Neural cell (in vitro differentiated cells): ENCODE results near the gene WBP1. TPM values are rescaled to one million over a fixed set of nuclear protein-coding genes. Genes with fewer than 3 reads are reported as not detected.

Experiments
- H2AFZ ChIP-seq: fragments of 200-600, 300-800 bp; sonication (generic), shearing (Covaris generic); 2 replicates; pipeline ENCODE4 v1.6.0; 2014; ENCODE audit warnings: low read depth, mild to moderate bottlenecking, antibody characterized with exemption, low read length, moderate library complexity
- H3F3A ChIP-seq: fragments of 200-600 bp; shearing (Covaris generic); 2 replicates; pipeline ENCODE4 v1.6.1; 2016; ENCODE audit warnings: mild to moderate bottlenecking, moderate library complexity, mixed read lengths, antibody characterized with exemption, low read length; ENCODE audit not compliant: insufficient read depth, poor library complexity, severe bottlenecking
- H3K27ac ChIP-seq: fragments of 200-600, 300-800 bp; sonication (generic), shearing (Covaris generic); 2 replicates; pipeline ENCODE4 v1.5.1; 2014; ENCODE audit warnings: mild to moderate bottlenecking, low read length, moderate library complexity
- H3K27me3 ChIP-seq: fragments of 300-800, 200-600 bp; sonication (generic), shearing (Covaris generic); 2 replicates; pipeline ENCODE4 v1.6.0; 2014; ENCODE audit warnings: mild to moderate bottlenecking, low read depth, low read length, moderate library complexity; ENCODE audit not compliant: insufficient read depth
- H3K36me3 ChIP-seq: fragments of 300-800, 200-600 bp; sonication (generic), shearing (Covaris generic); 2 replicates; pipeline ENCODE4 v1.5.1; 2014; ENCODE audit warnings: mild to moderate bottlenecking, antibody characterized with exemption, low read length, moderate library complexity; ENCODE audit not compliant: insufficient read depth
- H3K4me2 ChIP-seq: fragments of 300-800, 200-600 bp; sonication (generic), shearing (Covaris generic); 2 replicates; pipeline ENCODE4 v1.6.0; 2014; ENCODE audit warnings: mild to moderate bottlenecking, low read length
- H3K4me3 ChIP-seq: fragments of 300-800, 200-600 bp; sonication (generic), shearing (Covaris generic); 2 replicates; pipeline ENCODE4 v1.5.1; 2014; ENCODE audit warnings: mild to moderate bottlenecking, low read length, moderate library complexity
- H3K79me2 ChIP-seq: fragments of 200-600 bp; shearing (Covaris generic); replicated peaks from 2 replicates; pipeline ENCODE4 v1.6.0; 2014; ENCODE audit warnings: mild to moderate bottlenecking, low read length, moderate library complexity; ENCODE audit not compliant: insufficient read depth
- H3K9ac ChIP-seq: fragments of 300-800, 200-600 bp; sonication (generic), shearing (Covaris generic); 2 replicates; pipeline ENCODE4 v1.6.1; 2016; ENCODE audit warnings: mild to moderate bottlenecking, low read length, mixed read lengths
- H3K9me2 ChIP-seq: fragments of 200-600 bp; shearing (Covaris generic); 2 replicates; pipeline ENCODE4 v1.6.1; 2016; ENCODE audit warnings: mild to moderate bottlenecking, low read length, mixed read lengths; ENCODE audit not compliant: insufficient read depth
- H3K9me3 ChIP-seq: fragments of 200-600, 300-800 bp; sonication (generic), shearing (Covaris generic); 2 replicates; pipeline ENCODE4 v1.6.1; 2016; ENCODE audit warnings: mild to moderate bottlenecking, mixed run types, low read length, moderate library complexity, mixed read lengths
- H4K20me1 ChIP-seq: fragments of 200-600 bp; shearing (Covaris generic); 2 replicates; pipeline ENCODE4 v1.6.1; 2016; ENCODE audit warnings: mild to moderate bottlenecking, mixed run types; ENCODE audit not compliant: insufficient read depth
- CTCF ChIP-seq: fragments of 450-650 bp; IDR thresholded peaks from 2 replicates; pipeline ENCODE4 v1.5.1; 2014; ENCODE audit warnings: antibody characterized with exemption, mild to moderate bottlenecking, moderate library complexity; ENCODE audit not compliant: poor library complexity, severe bottlenecking
- EP300 ChIP-seq: fragments of 450-650 bp; conservative IDR thresholded peaks from 2 replicates; pipeline ENCODE4 v1.6.1; 2014; ENCODE audit warnings: antibody characterized with exemption, mild to moderate bottlenecking, moderate library complexity; ENCODE audit not compliant: poor library complexity, severe bottlenecking
- EZH2 ChIP-seq: fragments of 200-600, 300-800 bp; shearing (Covaris generic), sonication (generic); IDR thresholded peaks from 2 replicates; pipeline ENCODE4 v1.6.1; 2014; ENCODE audit warnings: antibody characterized with exemption, low read length, borderline replicate concordance, mild to moderate bottlenecking; ENCODE audit not compliant: insufficient read depth, poor library complexity, severe bottlenecking
- MXI1 ChIP-seq: fragments of 450-650 bp; conservative IDR thresholded peaks from 2 replicates; pipeline ENCODE4 v1.6.1; 2014; ENCODE audit warnings: antibody characterized with exemption, mild to moderate bottlenecking; ENCODE audit not compliant: poor library complexity, severe bottlenecking
- POLR2AphosphoS5 ChIP-seq: IDR thresholded peaks from 2 replicates; pipeline ENCODE4 v1.6.1; 2012
- RAD21 ChIP-seq: fragments of 450-650 bp; conservative IDR thresholded peaks from 2 replicates; pipeline ENCODE4 v1.6.1; 2014; ENCODE audit warnings: antibody characterized with exemption, mild to moderate bottlenecking, moderate library complexity
- REST ChIP-seq: IDR thresholded peaks from 2 replicates; pipeline ENCODE4 v1.6.1; 2012; ENCODE audit warnings: borderline replicate concordance
- SMC3 ChIP-seq: fragments of 450-650 bp; conservative IDR thresholded peaks from 2 replicates; pipeline ENCODE4 v1.6.1; 2014; ENCODE audit warnings: antibody characterized with exemption, mild to moderate bottlenecking, moderate library complexity; ENCODE audit not compliant: poor library complexity
- TAF1 ChIP-seq: IDR thresholded peaks from 2 replicates; pipeline ENCODE4 v1.6.1; 2012; ENCODE audit warnings: low read depth
- polyA plus RNA-seq: library from polyadenylated mRNA; depleted of rRNA; stranded (reverse); fragments of >200 nt; gene quantifications from 2 replicates; pipeline ENCODE4 v1.2.3, GENCODE V29; 2014

The WBP1 gene
- polyA plus RNA-seq, 1 donor from 2014 or later = 220 TPM

- Histone ChIP-seq H3K4me2 (no peak overlapping the region), H3K4me3 (no peak overlapping the region), H3K79me2 (no peaks in the 10 kb centered on the region), H3K9me3 (no peaks in the 10 kb centered on the region), H3K36me3 (no peaks in the 10 kb centered on the region), H3K9ac (no peak overlapping the region), H3K27me3 (no peaks in the 10 kb centered on the region), H3F3A (no peaks in the 10 kb centered on the region), H2AFZ (no peak overlapping the region), H4K20me1 (no peaks in the 10 kb centered on the region), H3K27ac (no peak overlapping the region), H3K9me2 (no peaks in the 10 kb centered on the region)
- TF ChIP-seq RAD21 (no peak), MXI1 (no peak), REST (no peak), POLR2AphosphoS5 (no peak), SMC3 (no peak), TAF1 (no peak), CTCF (no peak), EP300 (no peak), EZH2 (no peak)
These were observed 42.4 kb upstream of the WBP1 start for GRCh38 chr2:74415762-74416395.

GRCh38 chr2:74416778-74417177 is 41.5 kb upstream of the WBP1 start:
- no peaks in the 10 kb centered on the region for H3K27me3 ChIP-seq
- H3K9me3 ChIP-seq = no peaks in the 10 kb centered on the region
- no peak overlapping the region for H3K27ac ChIP-seq
- no peak for TF ChIP-seq TAF1
- H3F3A ChIP-seq = no peaks in the 10 kb centered on the region
- H3K9ac ChIP-seq = no peak overlapping the region
- H4K20me1 ChIP-seq = no peaks in the 10 kb centered on the region
- H3K4me2 ChIP-seq = no peak overlapping the region
- H3K9me2 ChIP-seq = no peaks in the 10 kb centered on the region
- no peaks in the 10 kb centered on the region for H3K36me3 ChIP-seq
- no peak overlapping the region for H2AFZ ChIP-seq
- no peak overlapping the region for H3K4me3 ChIP-seq
- H3K79me2 ChIP-seq = no peaks in the 10 kb centered on the region

- no peaks in the 10 kb centered on the region for H3K27me3 ChIP-seq
- no peaks in the 10 kb centered on the region for H4K20me1 ChIP-seq
- TF ChIP-seq POLR2AphosphoS5 = no peak
- no peak for TF ChIP-seq EZH2
- H3F3A ChIP-seq = no peaks in the 10 kb centered on the region
- no peaks in the 10 kb centered on the region for H3K36me3 ChIP-seq
- H3K9me2 ChIP-seq = no peaks in the 10 kb centered on the region
- H3K9ac ChIP-seq = no peak overlapping the region
- H3K4me3 ChIP-seq = no peak overlapping the region
- no peaks in the 10 kb centered on the region for H3K9me3 ChIP-seq
- no peaks in the 10 kb centered on the region for H3K79me2 ChIP-seq
- H3K27ac ChIP-seq = no peak overlapping the region
- H3K4me2 ChIP-seq = no peak overlapping the region
- H2AFZ ChIP-seq = no peak overlapping the region
These were observed 41.0 kb upstream of the WBP1 start for GRCh38 chr2:74417197-74417596.
